Measurements from ENCODE around the gene LGALS1.
"Not testable (repeated sequence)": the region's sequence is repeated elsewhere in the genome, so short reads cannot be mapped to it uniquely, and the experiment has no call there.

The LGALS1 gene

GRCh38 chr22:37716708-37717107 is 41.3 kb downstream of the LGALS1 start:
- no peak for TF ChIP-seq POLR2A (IDR thresholded peaks at IDR 0.05; ENCODE audit: low read depth, low read length)
- no peak for TF ChIP-seq TAF1 (IDR thresholded peaks at IDR 0.05; ENCODE audit: borderline replicate concordance, low read depth, low read length)
- TF ChIP-seq POLR2AphosphoS5 (IDR thresholded peaks at IDR 0.05; ENCODE audit: low read depth, low read length) = no peak
- FAIRE-seq = no peak

GRCh38 chr22:37717235-37717634 is 41.8 kb downstream of the LGALS1 start:
- not testable (repeated sequence) for FAIRE-seq; DNase-seq (ENCODE audit: insufficient read length)

More at GRCh38 chr22:37716708-37717107, 41.3 kb downstream of the LGALS1 start:
- no peak for DNase-seq (ENCODE audit: insufficient read length)

DNA sequence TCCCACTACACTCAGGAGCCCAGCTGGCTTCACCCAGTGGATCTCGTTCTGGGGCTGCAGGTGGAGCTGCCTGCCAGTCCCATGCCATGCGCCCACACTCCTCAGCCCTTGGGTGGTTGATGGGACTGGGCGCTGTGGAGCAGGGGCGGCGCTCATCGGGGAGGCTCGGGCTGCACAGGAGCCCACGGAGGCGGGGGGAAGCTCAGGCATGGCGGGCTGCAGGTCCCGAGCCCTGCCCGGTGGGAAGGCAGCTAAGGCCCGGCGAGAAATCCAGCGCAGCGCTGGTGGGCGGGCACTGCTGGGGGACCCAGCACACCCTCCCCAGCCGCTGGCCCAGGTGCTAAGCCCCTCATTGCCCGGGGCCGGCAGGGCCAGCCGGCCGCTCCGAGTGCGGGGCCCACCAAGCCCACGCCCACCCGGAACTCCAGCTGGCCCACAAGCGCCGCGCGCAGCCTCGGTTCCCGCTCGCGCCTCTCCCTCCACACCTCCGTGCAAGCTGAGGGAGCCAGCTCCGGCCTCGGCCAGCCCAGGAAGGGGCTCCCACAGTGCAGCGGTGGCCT is 42.4 kb downstream of the LGALS1 start:
- FAIRE-seq; DNase-seq (ENCODE audit: insufficient read length): not testable (repeated sequence)

DNA sequence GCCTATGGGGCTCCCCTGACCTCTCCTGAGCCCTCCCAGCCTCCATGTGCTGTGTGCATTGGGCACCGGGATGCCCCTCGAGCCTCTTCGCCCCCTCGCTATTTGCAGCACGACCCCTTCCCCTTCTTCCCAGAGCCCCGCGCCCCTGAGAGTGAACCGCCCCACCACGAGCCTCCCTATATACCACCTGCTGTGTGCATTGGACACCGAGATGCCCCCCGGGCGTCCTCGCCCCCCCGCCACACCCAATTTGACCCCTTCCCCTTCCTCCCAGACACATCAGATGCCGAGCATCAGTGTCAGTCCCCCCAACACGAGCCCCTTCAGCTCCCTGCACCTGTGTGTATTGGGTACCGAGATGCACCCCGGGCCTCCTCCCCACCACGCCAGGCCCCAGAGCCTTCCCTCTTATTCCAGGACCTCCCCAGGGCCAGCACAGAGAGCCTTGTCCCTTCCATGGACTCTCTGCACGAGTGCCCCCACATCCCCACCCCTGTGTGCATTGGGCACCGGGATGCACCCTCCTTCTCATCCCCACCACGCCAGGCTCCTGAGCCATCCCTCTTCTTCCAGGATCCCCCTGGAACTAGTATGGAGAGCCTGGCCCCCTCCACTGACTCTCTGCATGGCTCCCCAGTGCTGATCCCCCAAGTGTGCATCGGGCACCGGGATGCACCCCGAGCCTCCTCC is 50.3 kb downstream of the LGALS1 start:
- DNase-seq (ENCODE audit: insufficient read length) = no peak
- FAIRE-seq = no peak
- TF ChIP-seq POLR2A (IDR thresholded peaks at IDR 0.05; ENCODE audit: low read depth, low read length) (no peak), TAF1 (IDR thresholded peaks at IDR 0.05; ENCODE audit: borderline replicate concordance, low read depth, low read length) (no peak), POLR2AphosphoS5 (IDR thresholded peaks at IDR 0.05; ENCODE audit: low read depth, low read length) (no peak)

- DNase-seq (ENCODE audit: insufficient read length) (no peak), FAIRE-seq (no peak)
- TF ChIP-seq TAF1 (IDR thresholded peaks at IDR 0.05; ENCODE audit: borderline replicate concordance, low read depth, low read length) = no peak
- TF ChIP-seq POLR2A (IDR thresholded peaks at IDR 0.05; ENCODE audit: low read depth, low read length) = no peak
- TF ChIP-seq POLR2AphosphoS5 (IDR thresholded peaks at IDR 0.05; ENCODE audit: low read depth, low read length) = no peak
Measured at GRCh38 chr22:37726241-37726887, 50.9 kb downstream of the LGALS1 start.

DNA sequence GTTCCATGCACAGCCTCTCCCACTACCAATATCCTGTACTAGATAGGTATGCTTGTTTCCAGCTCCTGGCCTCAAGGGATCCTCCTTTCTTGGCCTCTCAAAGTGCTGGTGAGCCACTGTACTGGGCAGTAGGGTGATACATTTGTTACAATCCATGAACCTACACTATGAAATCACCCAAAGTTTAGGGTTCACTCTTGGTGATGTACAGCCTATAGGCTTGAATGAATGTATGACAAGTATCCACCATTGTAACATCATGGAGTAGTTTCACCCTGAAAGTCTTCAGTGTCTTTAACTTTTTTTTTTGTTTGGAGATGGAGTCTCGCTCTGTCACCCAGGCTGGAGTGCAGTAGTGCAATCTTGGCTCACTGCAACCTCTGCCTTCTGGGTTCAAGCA is 53.2 kb downstream of the LGALS1 start:
- no peak for FAIRE-seq
- no peak for DNase-seq (ENCODE audit: insufficient read length)
- TF ChIP-seq TAF1 (IDR thresholded peaks at IDR 0.05; ENCODE audit: borderline replicate concordance, low read depth, low read length) = no peak
- no peak for TF ChIP-seq POLR2AphosphoS5 (IDR thresholded peaks at IDR 0.05; ENCODE audit: low read depth, low read length)
- TF ChIP-seq POLR2A (IDR thresholded peaks at IDR 0.05; ENCODE audit: low read depth, low read length) = no peak
